PC-9 (cell line): Measurements from ENCODE around the gene C10orf67. TPM values are rescaled to one million over a fixed set of nuclear protein-coding genes. Genes with fewer than 3 reads are reported as not detected.

Experiments
- BruUV-seq: library from RNA; stranded (reverse); fragments of 400-500 nt; replicated peaks from 2 replicates; lab custom pipeline; 2021; lab: Mats Ljungman, UMichigan
- CTCF ChIA-PET: fragments of 300-600 bp; sonication (Branson Sonifier 250); formaldehyde crosslinking; loops from one replicate; lab custom pipeline; 2022; ENCODE audit warnings: antibody characterized with exemption; lab: Charles Lee
- POLR2A ChIA-PET: fragments of 300-600 bp; sonication (Branson Sonifier 250); formaldehyde crosslinking; loops from one replicate; lab custom pipeline; 2022; ENCODE audit warnings: antibody characterized with exemption; ENCODE audit not compliant: unreplicated experiment; lab: Charles Lee
- DNase-seq, 2 experiments: peaks; one replicate each; pipeline versions ENCODE4 v3.0.0 to v3.0.0-alpha.2; 2015 to 2022; ENCODE audit warnings: mixed read lengths in 1 of 2
- H2AFZ ChIP-seq: fragments of 200-600 bp; sonication (generic); 2 replicates; pipeline ENCODE4 v1.8.1; 2017; ENCODE audit warnings: antibody characterized with exemption
- H3F3A ChIP-seq: fragments of 200-600 bp; sonication (generic); 2 replicates; pipeline ENCODE4 v1.8.1; 2017; ENCODE audit warnings: antibody characterized with exemption, mild to moderate bottlenecking, low read depth; ENCODE audit not compliant: insufficient read depth
- H3K27ac ChIP-seq: fragments of 200-600 bp; sonication (generic); 2 replicates; pipeline ENCODE4 v1.6.1; 2016; ENCODE audit warnings: mixed run types
- H3K27me3 ChIP-seq: fragments of 200-600 bp; sonication (generic); 2 replicates; pipeline ENCODE4 v1.6.1; 2016; ENCODE audit warnings: low read depth, mixed run types; ENCODE audit not compliant: insufficient read depth
- H3K36me3 ChIP-seq: fragments of 200-600 bp; sonication (generic); 2 replicates; pipeline ENCODE4 v1.6.1; 2016; ENCODE audit warnings: low read depth, mixed run types
- H3K4me1 ChIP-seq: fragments of 200-600 bp; sonication (generic); replicated peaks from 2 replicates; pipeline ENCODE4 v1.6.1; 2016; ENCODE audit warnings: mixed run types; ENCODE audit not compliant: insufficient read depth
- H3K4me2 ChIP-seq: fragments of 200-600 bp; sonication (generic); 2 replicates; pipeline ENCODE4 v1.6.1; 2017; ENCODE audit warnings: mixed run types
- H3K4me3 ChIP-seq: fragments of 200-600 bp; sonication (generic); 2 replicates; pipeline ENCODE4 v1.6.1; 2016; ENCODE audit warnings: mixed run types
- H3K79me2 ChIP-seq: fragments of 200-600 bp; sonication (generic); 2 replicates; pipeline ENCODE4 v1.6.1; 2017; ENCODE audit warnings: low read depth, mixed run types
- H3K9me2 ChIP-seq: fragments of 200-600 bp; sonication (generic); 2 replicates; pipeline ENCODE4 v1.8.1; 2017; ENCODE audit warnings: mild to moderate bottlenecking; ENCODE audit not compliant: insufficient read depth
- H3K9me3 ChIP-seq: fragments of 200-600 bp; sonication (generic); 2 replicates; pipeline ENCODE4 v1.8.1; 2016; ENCODE audit warnings: low read depth; ENCODE audit not compliant: insufficient read depth
- H4K20me1 ChIP-seq: fragments of 200-600 bp; sonication (generic); 2 replicates; pipeline ENCODE4 v1.8.1; 2017; ENCODE audit not compliant: insufficient read depth
- EZH2 ChIP-seq: fragments of 200-600 bp; sonication (generic); IDR thresholded peaks from 2 replicates; pipeline ENCODE4 v1.8.0; 2017; ENCODE audit warnings: antibody characterized with exemption, low read depth
- intact Hi-C: fragments of 100-400 bp; cut with micrococcal nuclease; formaldehyde crosslinking; loops from one replicate; pipeline ENCODE4 v1.10.0; 2022; ENCODE audit not compliant: unreplicated experiment
- total RNA-seq: library from RNA; stranded (reverse); gene quantifications from 2 replicates; pipeline ENCODE4 v1.2.3, GENCODE V29; 2021
- TF ChIP-seq, protein P1 (sequence below): fragments of 200-600 bp; sonication (generic); conservative IDR thresholded peaks from 2 replicates; pipeline ENCODE4 v1.6.1; 2017; ENCODE audit warnings: mixed run types, antibody characterized with exemption, mild to moderate bottlenecking, moderate library complexity

The C10orf67 gene
- total RNA-seq, 1 experiment from 2014 or later, result 1.2 TPM

DNA sequence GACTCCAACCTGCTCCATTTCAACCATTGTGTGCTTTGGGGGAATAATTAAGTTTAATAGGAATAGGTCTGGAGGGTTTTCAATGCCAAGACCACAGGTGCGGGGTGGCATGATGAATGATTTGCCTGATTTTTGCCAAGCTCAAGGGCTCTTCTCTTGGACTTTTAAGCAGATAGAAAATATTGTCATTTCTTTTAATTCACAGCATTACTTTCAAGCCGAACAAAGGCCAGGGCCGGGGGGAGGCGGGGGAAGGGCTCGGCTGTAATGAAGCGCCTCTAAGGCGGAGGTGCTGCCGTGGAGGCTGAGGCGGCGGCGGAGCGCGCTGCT is 146.0 kb downstream of the C10orf67 start:
- no TSS peak for BruUV-seq
- H3K4me2 ChIP-seq, result no peak overlapping the region

DNA sequence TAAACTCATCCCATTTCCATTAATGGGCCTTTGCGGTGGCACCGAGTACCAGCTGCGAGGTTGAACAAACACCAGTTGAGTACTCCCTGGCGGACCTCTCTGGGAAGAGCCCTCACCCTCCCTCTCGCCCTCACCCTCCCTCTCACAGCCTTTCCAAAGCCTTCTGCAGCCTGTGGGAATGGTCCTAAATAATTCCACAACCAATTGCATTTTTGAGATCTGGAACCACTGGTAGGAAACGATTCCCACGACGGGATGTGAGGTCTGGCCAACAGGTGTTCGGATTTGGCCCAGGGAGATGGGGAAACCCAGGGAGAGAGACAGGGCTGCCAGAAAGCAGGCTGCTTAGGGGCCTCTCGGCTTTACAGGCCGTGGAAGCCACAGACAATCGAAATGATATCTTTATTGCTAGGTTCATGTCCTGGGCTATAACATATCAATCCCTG is 147.2 kb downstream of the C10orf67 start:
- Histone ChIP-seq H3K27me3 (peaks cover 9% of the 10 kb centered on the region; the same call in 1 of the 2 replicates), H2AFZ (no peak overlapping the region), H3K27ac (no peak overlapping the region), H3K9me3 (no peaks in the 10 kb centered on the region), H3K4me1 (no peaks in the 10 kb centered on the region), H3K4me2 (no peak overlapping the region), H3K36me3 (no peaks in the 10 kb centered on the region), H3K4me3 (no peak overlapping the region), H3F3A (no peaks in the 10 kb centered on the region), H3K79me2 (no peaks in the 10 kb centered on the region), H3K9me2 (no peaks in the 10 kb centered on the region), H4K20me1 (no peaks in the 10 kb centered on the region)
- CTCF ChIA-PET, result no interaction called here
- no TSS peak for BruUV-seq
- DNase-seq, result no peak
- intact Hi-C loops, result no loop called here
- POLR2A ChIA-PET, result no interaction called here
- TF ChIP-seq, protein P1, sequence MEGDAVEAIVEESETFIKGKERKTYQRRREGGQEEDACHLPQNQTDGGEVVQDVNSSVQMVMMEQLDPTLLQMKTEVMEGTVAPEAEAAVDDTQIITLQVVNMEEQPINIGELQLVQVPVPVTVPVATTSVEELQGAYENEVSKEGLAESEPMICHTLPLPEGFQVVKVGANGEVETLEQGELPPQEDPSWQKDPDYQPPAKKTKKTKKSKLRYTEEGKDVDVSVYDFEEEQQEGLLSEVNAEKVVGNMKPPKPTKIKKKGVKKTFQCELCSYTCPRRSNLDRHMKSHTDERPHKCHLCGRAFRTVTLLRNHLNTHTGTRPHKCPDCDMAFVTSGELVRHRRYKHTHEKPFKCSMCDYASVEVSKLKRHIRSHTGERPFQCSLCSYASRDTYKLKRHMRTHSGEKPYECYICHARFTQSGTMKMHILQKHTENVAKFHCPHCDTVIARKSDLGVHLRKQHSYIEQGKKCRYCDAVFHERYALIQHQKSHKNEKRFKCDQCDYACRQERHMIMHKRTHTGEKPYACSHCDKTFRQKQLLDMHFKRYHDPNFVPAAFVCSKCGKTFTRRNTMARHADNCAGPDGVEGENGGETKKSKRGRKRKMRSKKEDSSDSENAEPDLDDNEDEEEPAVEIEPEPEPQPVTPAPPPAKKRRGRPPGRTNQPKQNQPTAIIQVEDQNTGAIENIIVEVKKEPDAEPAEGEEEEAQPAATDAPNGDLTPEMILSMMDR, result no peak
- no peak for TF ChIP-seq EZH2

More for the DNA sequence above, 146.0 kb downstream of the C10orf67 start:
- Histone ChIP-seq H3K9me2 (no peaks in the 10 kb centered on the region), H3K4me3 (no peak overlapping the region), H3K27ac (no peak overlapping the region), H2AFZ (no peak overlapping the region), H3K79me2 (no peaks in the 10 kb centered on the region), H4K20me1 (no peaks in the 10 kb centered on the region), H3K36me3 (no peaks in the 10 kb centered on the region), H3K4me1 (no peaks in the 10 kb centered on the region), H3F3A (no peaks in the 10 kb centered on the region), H3K9me3 (no peaks in the 10 kb centered on the region), H3K27me3 (peaks cover 20% of the 10 kb centered on the region; the same call in 1 of the 2 replicates)
- intact Hi-C loops, result no loop called here
- no peak for TF ChIP-seq EZH2
- TF ChIP-seq, protein P1, result no peak
- no peak for DNase-seq
- ChIA-PET POLR2A (no interaction called here), CTCF (no interaction called here)

DNA sequence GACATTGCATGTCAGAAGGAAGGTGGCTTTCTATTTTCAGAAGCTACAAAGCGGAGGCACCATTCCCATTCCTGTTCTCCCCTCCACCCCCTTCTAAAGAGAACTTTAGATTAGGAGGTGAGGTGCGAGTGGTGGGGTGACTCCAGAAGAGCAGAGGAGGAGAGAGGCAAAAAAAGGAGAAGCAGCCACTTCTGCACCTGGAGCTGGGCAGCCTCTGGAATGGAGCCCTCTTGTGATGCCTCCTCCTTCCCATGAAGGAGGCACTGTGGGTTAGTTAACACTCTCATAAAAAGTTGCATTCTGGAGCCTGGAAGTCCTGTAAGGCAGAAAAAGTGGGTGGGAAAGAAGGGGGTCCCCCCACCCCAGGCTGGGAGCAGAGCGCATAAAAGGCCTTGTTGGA is 147.7 kb downstream of the C10orf67 start:
- no peaks in the 10 kb centered on the region for H3K9me3 ChIP-seq
- no peak overlapping the region for H3K27ac ChIP-seq
- H2AFZ ChIP-seq, result no peak overlapping the region
- H3K4me2 ChIP-seq, result no peak overlapping the region
- intact Hi-C loops, result no loop called here
- CTCF ChIA-PET, result no interaction called here
- no TSS peak for BruUV-seq
- H3K4me1 ChIP-seq, result no peaks in the 10 kb centered on the region
- H3K9me2 ChIP-seq, result no peaks in the 10 kb centered on the region
- H3K4me3 ChIP-seq, result no peak overlapping the region
- H4K20me1 ChIP-seq, result no peaks in the 10 kb centered on the region
- no peaks in the 10 kb centered on the region for H3F3A ChIP-seq
- TF ChIP-seq, protein P1, result no peak
- no peak for TF ChIP-seq EZH2
- POLR2A ChIA-PET, result no interaction called here
- no peaks in the 10 kb centered on the region for H3K36me3 ChIP-seq
- peaks cover 8% of the 10 kb centered on the region; the same call in 1 of the 2 replicates for H3K27me3 ChIP-seq
- H3K79me2 ChIP-seq, result no peaks in the 10 kb centered on the region
- no peak for DNase-seq
